ENCODE results near the gene PIK3CB. TPM values are rescaled to one million over a fixed set of nuclear protein-coding genes. Genes with fewer than 3 reads are reported as not detected.
"Not testable (repeated sequence)": the region's sequence is repeated elsewhere in the genome, so short reads cannot be mapped to it uniquely, and the experiment has no call there.

Gene PIK3CB
- total RNA-seq, 2 donors from 2014 or later: 20.6 to 32.0 TPM

- Histone ChIP-seq H3K27me3 (replicated peaks; ENCODE audit: insufficient read depth) (no peaks in the 10 kb centered on the region), H3K36me3 (no peaks in the 10 kb centered on the region), H3K4me3 (no peak overlapping the region), H3K4me1 (ENCODE audit: control insufficient read depth in 1 of 2, low read depth in 2 of 2) (no peaks in the 10 kb centered on the region), H3K27ac (no peak overlapping the region), H3K9me3 (no peaks in the 10 kb centered on the region)
- no peak for ATAC-seq (ENCODE audit: insufficient number of reproducible peaks, low FRiP score, low read depth)
- no peak for DNase-seq (ENCODE audit: low spot score)
- TF ChIP-seq CTCF (IDR thresholded peaks at IDR 0.05): no peak
These were observed 20.2 kb upstream of the PIK3CB start for GRCh38 chr3:138854940-138855339.

GRCh38 chr3:138854204-138854603 is 19.5 kb upstream of the PIK3CB start:
- Histone ChIP-seq H3K27ac (no peak overlapping the region), H3K4me1 (ENCODE audit: control insufficient read depth in 1 of 2, low read depth in 2 of 2) (no peaks in the 10 kb centered on the region), H3K4me3 (no peak overlapping the region), H3K27me3 (replicated peaks; ENCODE audit: insufficient read depth) (no peaks in the 10 kb centered on the region), H3K36me3 (no peaks in the 10 kb centered on the region), H3K9me3 (no peaks in the 10 kb centered on the region)
- TF ChIP-seq CTCF (IDR thresholded peaks at IDR 0.05): no peak
- ATAC-seq (ENCODE audit: insufficient number of reproducible peaks, low FRiP score, low read depth): no peak
- DNase-seq (ENCODE audit: low spot score): no peak

GRCh38 chr3:138850151-138850550 is 15.4 kb upstream of the PIK3CB start:
- Histone ChIP-seq H3K27ac (no peak overlapping the region), H3K4me3 (no peak overlapping the region), H3K4me1 (ENCODE audit: control insufficient read depth in 1 of 2, low read depth in 2 of 2) (no peaks in the 10 kb centered on the region), H3K36me3 (no peaks in the 10 kb centered on the region), H3K9me3 (no peaks in the 10 kb centered on the region), H3K27me3 (replicated peaks; ENCODE audit: insufficient read depth) (no peaks in the 10 kb centered on the region)
- DNase-seq (ENCODE audit: low spot score) (no peak), ATAC-seq (ENCODE audit: insufficient number of reproducible peaks, low FRiP score, low read depth) (no peak)
- TF ChIP-seq CTCF (IDR thresholded peaks at IDR 0.05): no peak

GRCh38 chr3:138849222-138849940 is 14.7 kb upstream of the PIK3CB start:
- no peak for DNase-seq (ENCODE audit: low spot score)
- Histone ChIP-seq H3K27me3 (replicated peaks; ENCODE audit: insufficient read depth) (no peaks in the 10 kb centered on the region), H3K9me3 (no peaks in the 10 kb centered on the region), H3K4me3 (no peak overlapping the region), H3K4me1 (ENCODE audit: control insufficient read depth in 1 of 2, low read depth in 2 of 2) (no peaks in the 10 kb centered on the region), H3K27ac (no peak overlapping the region), H3K36me3 (no peaks in the 10 kb centered on the region)
- TF ChIP-seq CTCF (IDR thresholded peaks at IDR 0.05): no peak
- ATAC-seq (ENCODE audit: insufficient number of reproducible peaks, low FRiP score, low read depth): no peak

- Histone ChIP-seq H3K9me3 (no peaks in the 10 kb centered on the region), H3K4me1 (ENCODE audit: control insufficient read depth in 1 of 2, low read depth in 2 of 2) (no peaks in the 10 kb centered on the region), H3K36me3 (no peaks in the 10 kb centered on the region), H3K4me3 (no peak overlapping the region), H3K27me3 (replicated peaks; ENCODE audit: insufficient read depth) (no peaks in the 10 kb centered on the region), H3K27ac (no peak overlapping the region)
- no peak for TF ChIP-seq CTCF (IDR thresholded peaks at IDR 0.05)
- DNase-seq (ENCODE audit: low spot score) (no peak), ATAC-seq (ENCODE audit: insufficient number of reproducible peaks, low FRiP score, low read depth) (no peak)
These were observed 14.0 kb upstream of the PIK3CB start for GRCh38 chr3:138848696-138849095.

GRCh38 chr3:138846824-138847223 is 12.1 kb upstream of the PIK3CB start:
- ATAC-seq (ENCODE audit: insufficient number of reproducible peaks, low FRiP score, low read depth); DNase-seq (ENCODE audit: low spot score); H3K4me3 ChIP-seq: not testable (repeated sequence)

More at GRCh38 chr3:138846824-138847223, 12.1 kb upstream of the PIK3CB start:
- not testable (repeated sequence) for H3K9me3 ChIP-seq; H3K27ac ChIP-seq; H3K27me3 ChIP-seq (replicated peaks; ENCODE audit: insufficient read depth); H3K36me3 ChIP-seq; H3K4me1 ChIP-seq (ENCODE audit: control insufficient read depth in 1 of 2, low read depth in 2 of 2)

Data from thoracic aorta (tissue), 2 donors.